ENCODE data around the gene KRTAP4-5. TPM values are rescaled to one million over a fixed set of nuclear protein-coding genes. Genes with fewer than 3 reads are reported as not detected.
"Not testable (repeated sequence)": the region's sequence is repeated elsewhere in the genome, so short reads cannot be mapped to it uniquely, and the experiment has no call there.

KRTAP4-5 gene
- total RNA-seq, result not detected
- long read RNA-seq, result 0 reads

- TF ChIP-seq CTCF (IDR thresholded peaks at IDR 0.05), result no peak
- intact Hi-C loops (cut with DNase I), result no loop called here
- H3K27ac ChIP-seq, result no peak within 1 kb of the TSS
- DNase-seq, result no peak
- no peaks in the 10 kb centered on the region for H3K4me1 ChIP-seq
- no peak for ATAC-seq
- no peak within 1 kb of the TSS for H3K4me3 ChIP-seq
- H3K36me3 ChIP-seq, result no peaks in the 10 kb centered on the region
- H3K27me3 ChIP-seq, result no peaks in the 10 kb centered on the region
- H3K9me3 ChIP-seq, result no peaks in the 10 kb centered on the region
Observed at GRCh38 chr17:41149652-41149985, at the start of gene KRTAP4-5. Gene KRTAP4-5, minus strand, starts transcription at chr17:41149825. Its CDS starts 58 bp downstream, at chr17:41149767.

GRCh38 chr17:41196068-41196467 is 46.4 kb upstream of the KRTAP4-5 start:
- intact Hi-C loops (cut with DNase I), result no loop called here
- H3K4me1 ChIP-seq, result no peaks in the 10 kb centered on the region
- H3K27ac ChIP-seq, result no peak overlapping the region
- no peak for TF ChIP-seq CTCF (IDR thresholded peaks at IDR 0.05)
- H3K4me3 ChIP-seq, result no peak overlapping the region
- no peaks in the 10 kb centered on the region for H3K9me3 ChIP-seq
- no peak for ATAC-seq
- H3K36me3 ChIP-seq, result no peaks in the 10 kb centered on the region
- DNase-seq, result no peak
- H3K27me3 ChIP-seq, result peaks cover 4% of the 10 kb centered on the region

GRCh38 chr17:41190328-41190727 is 40.7 kb upstream of the KRTAP4-5 start:
- no peak for DNase-seq
- Histone ChIP-seq H3K27me3 (peaks cover 19% of the 10 kb centered on the region), H3K9me3 (no peaks in the 10 kb centered on the region), H3K4me3 (no peak overlapping the region), H3K27ac (no peak overlapping the region), H3K4me1 (no peaks in the 10 kb centered on the region), H3K36me3 (no peaks in the 10 kb centered on the region)
- no peak for ATAC-seq
- intact Hi-C loops (cut with DNase I), result no loop called here
- TF ChIP-seq CTCF (IDR thresholded peaks at IDR 0.05), result no peak

- H3K27ac ChIP-seq; ATAC-seq; DNase-seq; H3K36me3 ChIP-seq; H3K9me3 ChIP-seq; intact Hi-C loops (cut with DNase I); H3K4me1 ChIP-seq; H3K4me3 ChIP-seq: not testable (repeated sequence)
- H3K27me3 ChIP-seq, result peaks cover 19% of the 10 kb centered on the region
Observed at GRCh38 chr17:41189837-41190318, 40.3 kb upstream of the KRTAP4-5 start, which contains the start of gene KRTAP9-1. Gene KRTAP9-1, plus strand, starts transcription at chr17:41189887. Its CDS starts 0 bp downstream, at chr17:41189887.

GRCh38 chr17:41186872-41187271 is 37.2 kb upstream of the KRTAP4-5 start:
- DNase-seq, result no peak
- intact Hi-C loops (cut with DNase I), result no loop called here

GRCh38 chr17:41185001-41185400 is 35.4 kb upstream of the KRTAP4-5 start:
- Histone ChIP-seq H3K4me3 (no peak overlapping the region), H3K27me3 (peaks cover 7% of the 10 kb centered on the region), H3K4me1 (no peaks in the 10 kb centered on the region), H3K36me3 (no peaks in the 10 kb centered on the region), H3K9me3 (no peaks in the 10 kb centered on the region), H3K27ac (no peak overlapping the region)
- no peak for ATAC-seq
- DNase-seq, result no peak
- intact Hi-C loops (cut with DNase I), result no loop called here
- no peak for TF ChIP-seq CTCF (IDR thresholded peaks at IDR 0.05)

More at GRCh38 chr17:41186872-41187271, 37.2 kb upstream of the KRTAP4-5 start:
- H3K27ac ChIP-seq, result no peak overlapping the region
- no peaks in the 10 kb centered on the region for H3K4me1 ChIP-seq
- H3K36me3 ChIP-seq, result no peaks in the 10 kb centered on the region
- peaks cover 19% of the 10 kb centered on the region for H3K27me3 ChIP-seq
- no peak for ATAC-seq
- no peaks in the 10 kb centered on the region for H3K9me3 ChIP-seq
- TF ChIP-seq CTCF (IDR thresholded peaks at IDR 0.05), result no peak
- no peak overlapping the region for H3K4me3 ChIP-seq

Data from upper lobe of right lung (tissue), 1 donor.